Frontal cortex (tissue), 4 donors: Measurements from ENCODE around the gene OGFR. TPM values are rescaled to one million over a fixed set of nuclear protein-coding genes. Genes with fewer than 3 reads are reported as not detected.

Source experiments
- DNase-seq, 2 donors: peaks; one replicate each; pipeline ENCODE4 v3.0.0; 2012; ENCODE audit warnings: low spot score in 2 of 2
- FAIRE-seq: peaks from 2 replicates; lab custom pipeline; 2012; peaks lifted over from hg19 to GRCh38; lab: Jason Lieb, UNC
- total RNA-seq: library from RNA; depleted of rRNA; stranded (reverse); fragments of >200 nt; gene quantifications from one replicate; pipeline ENCODE4 v1.2.3, GENCODE V29; 2014
- donor health status: control.
- donor health status: control.
- donor health status: control.

OGFR gene
- total RNA-seq, 1 donor from 2014 or later = 24.1 TPM

- FAIRE-seq = no peak
Measured at GRCh38 chr20:62768551-62769287, 35.9 kb upstream of the OGFR start.

GRCh38 chr20:62769346-62770071, 35.1 kb upstream of the OGFR start:
- FAIRE-seq (no peak), DNase-seq (no peak)

More at GRCh38 chr20:62768551-62769287, 35.9 kb upstream of the OGFR start:
- DNase-seq = peak in 1 of 2 donors; percentile 57

- DNase-seq (no peak), FAIRE-seq (no peak)
Measured at GRCh38 chr20:62770111-62770910, 34.3 kb upstream of the OGFR start.

GRCh38 chr20:62770916-62771315, 33.7 kb upstream of the OGFR start:
- FAIRE-seq = no peak

GRCh38 chr20:62771396-62772102, 33.1 kb upstream of the OGFR start:
- no peak for DNase-seq
- FAIRE-seq = no peak

More at GRCh38 chr20:62770916-62771315, 33.7 kb upstream of the OGFR start:
- DNase-seq = no peak

GRCh38 chr20:62772103-62772611, 32.5 kb upstream of the OGFR start:
- DNase-seq = no peak
- FAIRE-seq = no peak

GRCh38 chr20:62772619-62772989, 32.0 kb upstream of the OGFR start:
- DNase-seq = no peak
- no peak for FAIRE-seq

- FAIRE-seq = no peak
- no peak for DNase-seq
Measured at GRCh38 chr20:62772990-62773844, 31.4 kb upstream of the OGFR start.

- no peak for DNase-seq
- FAIRE-seq = no peak
Measured at GRCh38 chr20:62773845-62774714, 30.6 kb upstream of the OGFR start.

- FAIRE-seq = no peak
- DNase-seq = no peak
Measured at GRCh38 chr20:62774762-62775161, 29.9 kb upstream of the OGFR start.

- FAIRE-seq = no peak
- DNase-seq = no peak
Measured at GRCh38 chr20:62775206-62775605, 29.4 kb upstream of the OGFR start.

GRCh38 chr20:62776035-62776691, 28.5 kb upstream of the OGFR start:
- DNase-seq (no peak), FAIRE-seq (no peak)

GRCh38 chr20:62776692-62777527, 27.7 kb upstream of the OGFR start:
- DNase-seq = no peak
- no peak for FAIRE-seq

- DNase-seq = no peak
Measured at GRCh38 chr20:62777528-62777830, 27.2 kb upstream of the OGFR start.

GRCh38 chr20:62778058-62778457, 26.6 kb upstream of the OGFR start:
- no peak for FAIRE-seq
- DNase-seq = no peak

More at GRCh38 chr20:62777528-62777830, 27.2 kb upstream of the OGFR start:
- FAIRE-seq = no peak

- no peak for FAIRE-seq
- DNase-seq = no peak
Measured at GRCh38 chr20:62778601-62779416, 25.8 kb upstream of the OGFR start.
